K562 (cell line): ENCODE results near the gene TENM4. TPM values are rescaled to one million over a fixed set of nuclear protein-coding genes. Genes with fewer than 3 reads are reported as not detected.

Experiments used
- ATAC-seq: fragments of 200-7000 bp; cut with Tn5 transposase; 3 replicates; pipeline ENCODE4 v1.9.1; 2020; ENCODE audit warnings: moderate library complexity
- BruUV-seq: library from RNA; stranded (reverse); fragments of 400-500 nt; replicated peaks from 2 replicates; lab custom pipeline; 2021; lab: Mats Ljungman, UMichigan
- CTCF ChIA-PET: fragments of 300-600 bp; formaldehyde crosslinking; extraction: SDS; loops from one replicate; lab custom pipeline; 2021; ENCODE audit warnings: low intra/inter-chr PET ratio; lab: Yijun Ruan, JAX
- POLR2A ChIA-PET: fragments of 300-600, 350-650 bp; sonication (Branson Sonifier 250); formaldehyde crosslinking; extraction: SDS; loops from one replicate; lab custom pipeline; 2021; ENCODE audit warnings: antibody characterized with exemption, inconsistent platforms; lab: Yijun Ruan, JAX
- DNase-seq, 4 experiments: peaks; one replicate each; pipeline versions ENCODE4 v3.0.0 to v3.0.0-alpha.2; 2011 to 2018; ENCODE audit warnings: low spot score in 3 of 4, mixed read lengths in 3 of 4; ENCODE audit errors: extremely low read depth in 1 of 4
- FAIRE-seq: peaks from 2 replicates; lab custom pipeline; 2011; peaks lifted over from hg19 to GRCh38; lab: Jason Lieb, UNC
- H2AFZ ChIP-seq: 2 replicates; pipeline ENCODE4 v1.6.0; 2011; ENCODE audit warnings: low read depth, low read length, control low read depth, inconsistent platforms
- H3K27ac ChIP-seq: fragments of 200-600 bp; 3 replicates; pipeline ENCODE4 v1.8.0; 2011; ENCODE audit warnings: low read depth, mild to moderate bottlenecking, control low read depth, inconsistent platforms, low read length, moderate library complexity, mixed read lengths; ENCODE audit errors: extremely low read depth
- H3K27me3 ChIP-seq, 2 experiments: fragments of 300-600 bp in 1 of 2; 2 replicates in 1 of 2; 3 replicates in 1 of 2; pipeline versions ENCODE4 v1.6.0 to v1.8.0; 2011; ENCODE audit warnings: inconsistent platforms in 2 of 2, low read length in 2 of 2, mild to moderate bottlenecking in 1 of 2, mixed read lengths in 1 of 2, moderate library complexity in 1 of 2; ENCODE audit not compliant: control insufficient read depth in 2 of 2, insufficient read depth in 2 of 2
- H3K36me3 ChIP-seq: fragments of 300-600 bp; 3 replicates; pipeline ENCODE4 v1.8.0; 2011; ENCODE audit warnings: mild to moderate bottlenecking, low read length, inconsistent platforms; ENCODE audit not compliant: control insufficient read depth, insufficient read depth
- H3K4me1 ChIP-seq, 2 experiments: fragments of 200-600 bp in 1 of 2; replicated peaks in 1 of 2; 2 replicates in 1 of 2; 3 replicates in 1 of 2; pipeline versions ENCODE4 v1.5.1 to v1.8.0; 2011; ENCODE audit warnings: inconsistent platforms in 2 of 2, low read length in 2 of 2, mild to moderate bottlenecking in 1 of 2, mixed read lengths in 1 of 2, moderate library complexity in 1 of 2; ENCODE audit not compliant: control insufficient read depth in 2 of 2, insufficient read depth in 2 of 2
- H3K4me2 ChIP-seq: 2 replicates; pipeline ENCODE4 v1.6.1; 2011; ENCODE audit warnings: low read length, control low read depth, inconsistent platforms, mixed read lengths; ENCODE audit not compliant: insufficient read depth
- H3K4me3 ChIP-seq: fragments of 200-600 bp; sonication (generic), shearing (Covaris generic); 2 replicates; pipeline ENCODE4 v1.5.1; 2016; ENCODE audit warnings: control low read depth, inconsistent platforms
- H3K79me2 ChIP-seq: fragments of 200-600 bp; 3 replicates; pipeline ENCODE4 v1.8.0; 2011; ENCODE audit warnings: low read length, inconsistent platforms; ENCODE audit not compliant: control insufficient read depth, insufficient read depth
- H3K9ac ChIP-seq, 2 experiments: 2 replicates each; pipeline versions ENCODE4 v1.6.0 to v1.6.1; 2011; ENCODE audit warnings: low read depth in 2 of 2, low read length in 2 of 2, control low read depth in 1 of 2, inconsistent platforms in 1 of 2, mild to moderate bottlenecking in 1 of 2, mixed read lengths in 1 of 2; ENCODE audit not compliant: insufficient read depth in 1 of 2
- H3K9me1 ChIP-seq: one replicate; pipeline ENCODE4 v1.6.0; 2011; ENCODE audit warnings: inconsistent platforms, mild to moderate bottlenecking, low read length, moderate library complexity; ENCODE audit not compliant: control insufficient read depth, insufficient read depth
- H3K9me3 ChIP-seq: replicated peaks from 2 replicates; pipeline ENCODE4 v1.5.1; 2011; ENCODE audit warnings: low read depth, low read length, inconsistent platforms; ENCODE audit not compliant: control insufficient read depth, insufficient read depth
- H4K20me1 ChIP-seq: replicated peaks from 2 replicates; pipeline ENCODE4 v1.6.1; 2011; ENCODE audit warnings: low read length, inconsistent platforms, mixed read lengths; ENCODE audit not compliant: control insufficient read depth, insufficient read depth
- ZFP1 ChIP-seq: fragments of 450-650 bp; formaldehyde crosslinking; IDR thresholded peaks from 2 replicates; pipeline ENCODE4 v1.4.0; 2020; ENCODE audit warnings: mild to moderate bottlenecking, mixed read lengths
- WGBS: fragments of 100-300 bp; shearing (Covaris generic); methylation state at CpG from one replicate; pipeline ENCODE4 v1.1.6; 2016; ENCODE audit warnings: low coverage, mixed read lengths; ENCODE audit not compliant: insufficient coverage; ENCODE audit errors: missing lambda C conversion rate; 5-methylcytosine and 5-hydroxymethylcytosine counted together
- in situ Hi-C: fragments of 300-500 bp; cut with MboI; formaldehyde crosslinking; loops from 4 replicates; pipeline ENCODE4 v1.15.0; 2018; ENCODE audit warnings: inconsistent platforms, mixed read lengths
- intact Hi-C: fragments of 100-400 bp; cut with micrococcal nuclease; formaldehyde crosslinking; loops from 2 replicates; pipeline ENCODE4 v1.14.2; 2022
- polyA plus RNA-seq, 8 experiments: library from polyadenylated mRNA; depleted of rRNA in 4 of 8; stranded (reverse) in 5 of 8; unstranded in 3 of 8; fragments of >200 nt; fragmentation: Nextera tagmentation in 2 of 8; fragmentation: Illumina TruSeq in 1 of 8; extraction: Ambion mirVana in 2 of 8; extraction: Trizol in 1 of 8; gene quantifications; 2 replicates each; pipeline versions ENCODE4 v1.2.1 to v1.2.3, GENCODE V29; 2011 to 2014; ENCODE audit warnings: inconsistent platforms in 1 of 8, missing spikeins in 1 of 8
- total RNA-seq, 7 experiments: library from RNA; depleted of rRNA in 6 of 7; stranded (reverse); fragments of >200 nt in 6 of 7; fragmentation: Illumina TruSeq in 2 of 7; extraction: Trizol in 2 of 7; gene quantifications; 2 replicates each; pipeline versions ENCODE4 v1.2.1 to v1.2.3, GENCODE V29; 2011 to 2021; ENCODE audit warnings: low replicate concordance in 1 of 7
- TF ChIP-seq, protein P1 (sequence below): fragments of 450-650 bp; IDR thresholded peaks from 2 replicates; pipeline ENCODE4 v1.6.1; 2016; ENCODE audit warnings: missing biosample characterization, missing genetic modification characterization
- TF ChIP-seq, protein P2 (sequence below): fragments of 250-450 bp; sonication (Bioruptor Pico); IDR thresholded peaks from 2 replicates; pipeline ENCODE4 v1.8.0; 2022; ENCODE audit warnings: inconsistent platforms
- TF ChIP-seq, protein P3 (sequence below): fragments of 250-450 bp; sonication (Bioruptor Pico); IDR thresholded peaks from 2 replicates; pipeline ENCODE4 v1.6.1; 2021; ENCODE audit warnings: mild to moderate bottlenecking
- TF ChIP-seq, protein P4 (sequence below): fragments of 250-450 bp; sonication (Bioruptor Pico); IDR thresholded peaks from 2 replicates; pipeline ENCODE4 v1.4.0; 2020
- TF ChIP-seq, protein P5 (sequence below): fragments of 250-450 bp; sonication (Bioruptor Pico); IDR thresholded peaks from 2 replicates; pipeline ENCODE4 v1.5.0; 2021; ENCODE audit warnings: mild to moderate bottlenecking, moderate library complexity

Gene TENM4
- total and polyA plus RNA-seq, 9 of the 15 experiments (the other 6 are each of a cell fraction or from before 2014, with no cell fraction given) = 0.16 TPM; not detected in 8

DNA sequence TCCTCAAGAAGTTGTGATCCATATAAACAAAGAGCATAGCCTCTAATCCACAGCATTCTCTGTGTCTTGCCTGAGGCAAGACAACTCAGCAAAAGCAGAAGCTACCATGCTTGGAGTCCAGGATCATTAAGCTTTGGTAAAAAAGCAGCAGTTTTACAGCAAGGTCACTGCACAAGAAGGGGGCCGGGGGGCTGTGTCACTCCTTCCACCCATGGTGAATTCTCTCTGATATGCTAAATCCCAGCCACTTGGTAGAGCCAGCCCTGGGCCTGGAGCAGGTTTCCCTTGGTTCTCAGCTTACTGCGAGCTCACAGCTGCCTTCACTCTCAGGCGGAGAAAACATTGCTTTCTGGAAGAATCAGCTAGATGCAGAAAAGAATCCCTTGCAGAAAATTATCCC lies 144.7 kb downstream of the TENM4 start:
- FAIRE-seq (no peak), ATAC-seq (no peak), DNase-seq (no peak)
- no peaks in the 10 kb centered on the region for H3K36me3 ChIP-seq
- TF ChIP-seq, protein P1, sequence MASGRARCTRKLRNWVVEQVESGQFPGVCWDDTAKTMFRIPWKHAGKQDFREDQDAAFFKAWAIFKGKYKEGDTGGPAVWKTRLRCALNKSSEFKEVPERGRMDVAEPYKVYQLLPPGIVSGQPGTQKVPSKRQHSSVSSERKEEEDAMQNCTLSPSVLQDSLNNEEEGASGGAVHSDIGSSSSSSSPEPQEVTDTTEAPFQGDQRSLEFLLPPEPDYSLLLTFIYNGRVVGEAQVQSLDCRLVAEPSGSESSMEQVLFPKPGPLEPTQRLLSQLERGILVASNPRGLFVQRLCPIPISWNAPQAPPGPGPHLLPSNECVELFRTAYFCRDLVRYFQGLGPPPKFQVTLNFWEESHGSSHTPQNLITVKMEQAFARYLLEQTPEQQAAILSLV (tag) = no peak
- TF ChIP-seq ZFP1 = no peak
- TF ChIP-seq, protein P2, sequence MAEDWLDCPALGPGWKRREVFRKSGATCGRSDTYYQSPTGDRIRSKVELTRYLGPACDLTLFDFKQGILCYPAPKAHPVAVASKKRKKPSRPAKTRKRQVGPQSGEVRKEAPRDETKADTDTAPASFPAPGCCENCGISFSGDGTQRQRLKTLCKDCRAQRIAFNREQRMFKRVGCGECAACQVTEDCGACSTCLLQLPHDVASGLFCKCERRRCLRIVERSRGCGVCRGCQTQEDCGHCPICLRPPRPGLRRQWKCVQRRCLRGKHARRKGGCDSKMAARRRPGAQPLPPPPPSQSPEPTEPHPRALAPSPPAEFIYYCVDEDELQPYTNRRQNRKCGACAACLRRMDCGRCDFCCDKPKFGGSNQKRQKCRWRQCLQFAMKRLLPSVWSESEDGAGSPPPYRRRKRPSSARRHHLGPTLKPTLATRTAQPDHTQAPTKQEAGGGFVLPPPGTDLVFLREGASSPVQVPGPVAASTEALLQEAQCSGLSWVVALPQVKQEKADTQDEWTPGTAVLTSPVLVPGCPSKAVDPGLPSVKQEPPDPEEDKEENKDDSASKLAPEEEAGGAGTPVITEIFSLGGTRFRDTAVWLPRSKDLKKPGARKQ (CRISPR knock-in tag) = no peak
- TF ChIP-seq, protein P3, sequence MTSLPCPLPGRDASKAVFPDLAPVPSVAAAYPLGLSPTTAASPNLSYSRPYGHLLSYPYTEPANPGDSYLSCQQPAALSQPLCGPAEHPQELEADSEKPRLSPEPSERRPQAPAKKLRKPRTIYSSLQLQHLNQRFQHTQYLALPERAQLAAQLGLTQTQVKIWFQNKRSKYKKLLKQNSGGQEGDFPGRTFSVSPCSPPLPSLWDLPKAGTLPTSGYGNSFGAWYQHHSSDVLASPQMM (CRISPR knock-in tag) = no peak
- TF ChIP-seq, protein P4, sequence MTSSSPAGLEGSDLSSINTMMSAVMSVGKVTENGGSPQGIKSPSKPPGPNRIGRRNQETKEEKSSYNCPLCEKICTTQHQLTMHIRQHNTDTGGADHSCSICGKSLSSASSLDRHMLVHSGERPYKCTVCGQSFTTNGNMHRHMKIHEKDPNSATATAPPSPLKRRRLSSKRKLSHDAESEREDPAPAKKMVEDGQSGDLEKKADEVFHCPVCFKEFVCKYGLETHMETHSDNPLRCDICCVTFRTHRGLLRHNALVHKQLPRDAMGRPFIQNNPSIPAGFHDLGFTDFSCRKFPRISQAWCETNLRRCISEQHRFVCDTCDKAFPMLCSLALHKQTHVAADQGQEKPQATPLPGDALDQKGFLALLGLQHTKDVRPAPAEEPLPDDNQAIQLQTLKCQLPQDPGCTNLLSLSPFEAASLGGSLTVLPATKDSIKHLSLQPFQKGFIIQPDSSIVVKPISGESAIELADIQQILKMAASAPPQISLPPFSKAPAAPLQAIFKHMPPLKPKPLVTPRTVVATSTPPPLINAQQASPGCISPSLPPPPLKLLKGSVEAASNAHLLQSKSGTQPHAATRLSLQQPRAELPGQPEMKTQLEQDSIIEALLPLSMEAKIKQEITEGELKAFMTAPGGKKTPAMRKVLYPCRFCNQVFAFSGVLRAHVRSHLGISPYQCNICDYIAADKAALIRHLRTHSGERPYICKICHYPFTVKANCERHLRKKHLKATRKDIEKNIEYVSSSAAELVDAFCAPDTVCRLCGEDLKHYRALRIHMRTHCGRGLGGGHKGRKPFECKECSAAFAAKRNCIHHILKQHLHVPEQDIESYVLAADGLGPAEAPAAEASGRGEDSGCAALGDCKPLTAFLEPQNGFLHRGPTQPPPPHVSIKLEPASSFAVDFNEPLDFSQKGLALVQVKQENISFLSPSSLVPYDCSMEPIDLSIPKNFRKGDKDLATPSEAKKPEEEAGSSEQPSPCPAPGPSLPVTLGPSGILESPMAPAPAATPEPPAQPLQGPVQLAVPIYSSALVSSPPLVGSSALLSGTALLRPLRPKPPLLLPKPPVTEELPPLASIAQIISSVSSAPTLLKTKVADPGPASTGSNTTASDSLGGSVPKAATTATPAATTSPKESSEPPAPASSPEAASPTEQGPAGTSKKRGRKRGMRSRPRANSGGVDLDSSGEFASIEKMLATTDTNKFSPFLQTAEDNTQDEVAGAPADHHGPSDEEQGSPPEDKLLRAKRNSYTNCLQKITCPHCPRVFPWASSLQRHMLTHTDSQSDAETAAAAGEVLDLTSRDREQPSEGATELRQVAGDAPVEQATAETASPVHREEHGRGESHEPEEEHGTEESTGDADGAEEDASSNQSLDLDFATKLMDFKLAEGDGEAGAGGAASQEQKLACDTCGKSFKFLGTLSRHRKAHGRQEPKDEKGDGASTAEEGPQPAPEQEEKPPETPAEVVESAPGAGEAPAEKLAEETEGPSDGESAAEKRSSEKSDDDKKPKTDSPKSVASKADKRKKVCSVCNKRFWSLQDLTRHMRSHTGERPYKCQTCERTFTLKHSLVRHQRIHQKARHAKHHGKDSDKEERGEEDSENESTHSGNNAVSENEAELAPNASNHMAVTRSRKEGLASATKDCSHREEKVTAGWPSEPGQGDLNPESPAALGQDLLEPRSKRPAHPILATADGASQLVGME (CRISPR knock-in tag) = no peak
- TF ChIP-seq, protein P5, sequence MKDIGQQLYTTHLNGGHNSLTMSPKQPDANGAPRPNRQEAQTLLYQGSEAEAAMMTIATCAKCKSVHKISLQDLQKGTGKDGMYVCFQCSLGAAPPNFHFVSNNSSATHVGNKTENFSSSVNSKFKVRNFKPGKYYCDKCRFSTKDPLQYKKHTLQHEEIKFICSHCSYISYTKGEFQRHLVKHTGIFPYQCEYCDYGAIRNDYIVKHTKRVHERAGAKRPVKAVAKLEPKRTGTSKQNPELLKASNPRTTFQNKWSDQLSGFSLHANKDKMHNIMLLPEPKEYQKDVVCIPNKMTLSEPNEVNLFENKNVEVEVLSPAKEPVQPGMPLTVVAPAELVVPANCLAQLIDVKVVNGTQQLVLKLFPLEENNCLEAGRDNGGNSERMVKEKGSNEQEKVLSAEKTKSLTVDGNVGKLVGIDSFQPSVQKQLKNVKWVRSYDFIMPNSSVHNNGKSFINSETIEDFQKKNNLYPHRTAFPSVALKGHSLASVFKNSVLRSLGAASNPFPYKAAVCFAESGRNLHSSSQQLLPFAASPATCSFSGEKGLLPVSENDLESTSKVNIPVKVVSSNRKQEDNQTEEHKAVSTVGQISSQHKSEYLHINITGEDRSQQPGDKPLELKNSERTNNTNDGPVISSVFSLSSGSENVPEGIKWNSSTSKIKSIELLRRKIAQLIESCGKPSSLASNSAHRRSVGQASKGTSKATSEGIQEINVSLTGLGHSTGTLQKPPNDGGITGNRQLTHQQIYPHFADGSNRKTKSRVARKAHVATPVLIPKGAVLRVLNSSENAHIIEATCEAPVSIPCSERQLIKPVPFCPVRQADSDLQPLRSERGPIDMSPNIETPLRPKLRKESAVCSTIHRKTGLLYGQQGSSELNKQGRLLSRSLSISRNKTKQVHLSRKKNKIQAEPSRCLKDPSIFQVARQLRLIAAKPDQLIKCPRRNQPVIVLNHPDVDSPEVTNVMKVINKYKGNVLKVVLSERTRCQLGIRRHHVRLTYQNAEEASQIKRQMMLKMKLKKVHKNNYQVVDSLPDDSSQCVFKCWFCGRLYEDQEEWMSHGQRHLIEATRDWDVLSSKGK (CRISPR knock-in tag) = no peak
- POLR2A ChIA-PET = interaction anchor here (0.6 to 1.1 kb wide), 2 partner anchors 9 to 405 kb away, joined by 3 read pairs; no protein-coding TSS in a partner anchor
- no TSS peak for BruUV-seq
- H3K4me1 ChIP-seq = no peaks in the 10 kb centered on the region
- intact Hi-C loops = no loop called here
- H4K20me1 ChIP-seq = no peaks in the 10 kb centered on the region
- H3K4me2 ChIP-seq = no peak overlapping the region
- H3K4me3 ChIP-seq = no peak overlapping the region
- in situ Hi-C loops = no loop called here
- CTCF ChIA-PET = no interaction called here
- H3K27me3 ChIP-seq = peaks cover 2 to 4% of the 10 kb centered on the region in 2 experiments; a peak in 2 of 5 replicates
- 0% methylated on average over 3 of the region's 3 CpGs for WGBS
- no peak overlapping the region for H3K27ac ChIP-seq
- H3K79me2 ChIP-seq = no peaks in the 10 kb centered on the region
- H3K9ac ChIP-seq = no peak overlapping the region
- no peaks in the 10 kb centered on the region for H3K9me1 ChIP-seq
- no peak overlapping the region for H2AFZ ChIP-seq
- no peaks in the 10 kb centered on the region for H3K9me3 ChIP-seq
